Measurements from ENCODE around the gene ASB7. TPM values are rescaled to one million over a fixed set of nuclear protein-coding genes. Genes with fewer than 3 reads are reported as not detected.

The ASB7 gene
- total RNA-seq, 1 donor from 2014 or later = 13.1 TPM

GRCh38 chr15:100616700-100617099 is 14.3 kb downstream of the ASB7 start:
- peaks cover 31% of the 10 kb centered on the region for H3K36me3 Mint-ChIP-seq (ENCODE audit: unreplicated experiment)
- H3K4me1 Mint-ChIP-seq (ENCODE audit: unreplicated experiment) = no peaks in the 10 kb centered on the region
- H3K27me3 Mint-ChIP-seq (ENCODE audit: unreplicated experiment) = no peaks in the 10 kb centered on the region
- no peak for TF ChIP-seq CTCF (IDR thresholded peaks at IDR 0.05)
- no peak overlapping the region for H3K4me3 Mint-ChIP-seq (ENCODE audit: unreplicated experiment)
- DNase-seq (ENCODE audit: extremely low spot score, unreplicated experiment) = no peak
- no peak overlapping the region for H3K27ac Mint-ChIP-seq (ENCODE audit: unreplicated experiment)
- H3K9me3 Mint-ChIP-seq (ENCODE audit: unreplicated experiment) = no peaks in the 10 kb centered on the region

- H3K4me3 Mint-ChIP-seq (ENCODE audit: unreplicated experiment) = no peak overlapping the region
- H3K9me3 Mint-ChIP-seq (ENCODE audit: unreplicated experiment) = peaks cover 3% of the 10 kb centered on the region
- H3K27me3 Mint-ChIP-seq (ENCODE audit: unreplicated experiment) = no peaks in the 10 kb centered on the region
- TF ChIP-seq CTCF (IDR thresholded peaks at IDR 0.05) = no peak
- no peak for DNase-seq (ENCODE audit: extremely low spot score, unreplicated experiment)
- H3K27ac Mint-ChIP-seq (ENCODE audit: unreplicated experiment) = no peak overlapping the region
- H3K36me3 Mint-ChIP-seq (ENCODE audit: unreplicated experiment) = peaks cover 25% of the 10 kb centered on the region
- peaks cover 4% of the 10 kb centered on the region for H3K4me1 Mint-ChIP-seq (ENCODE audit: unreplicated experiment)
Measured at GRCh38 chr15:100623301-100623700, 20.9 kb downstream of the ASB7 start.

- Mint-ChIP-seq H3K36me3 (ENCODE audit: unreplicated experiment) (peaks cover 18% of the 10 kb centered on the region), H3K9me3 (ENCODE audit: unreplicated experiment) (no peaks in the 10 kb centered on the region), H3K27me3 (ENCODE audit: unreplicated experiment) (no peaks in the 10 kb centered on the region), H3K4me1 (ENCODE audit: unreplicated experiment) (peaks cover 7% of the 10 kb centered on the region), H3K4me3 (ENCODE audit: unreplicated experiment) (no peak overlapping the region), H3K27ac (ENCODE audit: unreplicated experiment) (no peak overlapping the region)
- DNase-seq (ENCODE audit: extremely low spot score, unreplicated experiment) = no peak
- peak; percentile 86 for TF ChIP-seq CTCF (IDR thresholded peaks at IDR 0.05)
Measured at GRCh38 chr15:100627789-100628395, 25.5 kb downstream of the ASB7 start.

- no peak overlapping the region for H3K27ac Mint-ChIP-seq (ENCODE audit: unreplicated experiment)
- peaks cover 20% of the 10 kb centered on the region for H3K36me3 Mint-ChIP-seq (ENCODE audit: unreplicated experiment)
- peaks cover 7% of the 10 kb centered on the region for H3K4me1 Mint-ChIP-seq (ENCODE audit: unreplicated experiment)
- H3K27me3 Mint-ChIP-seq (ENCODE audit: unreplicated experiment) = no peaks in the 10 kb centered on the region
- H3K4me3 Mint-ChIP-seq (ENCODE audit: unreplicated experiment) = no peak overlapping the region
- no peak for TF ChIP-seq CTCF (IDR thresholded peaks at IDR 0.05)
- DNase-seq (ENCODE audit: extremely low spot score, unreplicated experiment) = no peak
- H3K9me3 Mint-ChIP-seq (ENCODE audit: unreplicated experiment) = no peaks in the 10 kb centered on the region
Measured at GRCh38 chr15:100628746-100629145, 26.4 kb downstream of the ASB7 start.

GRCh38 chr15:100631831-100632230 is 29.4 kb downstream of the ASB7 start:
- no peak overlapping the region for H3K27ac Mint-ChIP-seq (ENCODE audit: unreplicated experiment)
- TF ChIP-seq CTCF (IDR thresholded peaks at IDR 0.05) = no peak
- DNase-seq (ENCODE audit: extremely low spot score, unreplicated experiment) = no peak
- no peak overlapping the region for H3K4me3 Mint-ChIP-seq (ENCODE audit: unreplicated experiment)
- H3K36me3 Mint-ChIP-seq (ENCODE audit: unreplicated experiment) = peaks cover 20% of the 10 kb centered on the region
- no peaks in the 10 kb centered on the region for H3K9me3 Mint-ChIP-seq (ENCODE audit: unreplicated experiment)
- H3K4me1 Mint-ChIP-seq (ENCODE audit: unreplicated experiment) = peaks cover 10% of the 10 kb centered on the region
- no peaks in the 10 kb centered on the region for H3K27me3 Mint-ChIP-seq (ENCODE audit: unreplicated experiment)

Measured in osteocyte (in vitro differentiated cells).